ENCODE measurements around the gene BTBD16. TPM values are rescaled to one million over a fixed set of nuclear protein-coding genes. Genes with fewer than 3 reads are reported as not detected.

BTBD16 gene
- total and polyA plus RNA-seq, 2 of the 13 experiments (the other 11 are each of a cell fraction or from before 2014, with no cell fraction given): 5.0 to 11.9 TPM

DNA sequence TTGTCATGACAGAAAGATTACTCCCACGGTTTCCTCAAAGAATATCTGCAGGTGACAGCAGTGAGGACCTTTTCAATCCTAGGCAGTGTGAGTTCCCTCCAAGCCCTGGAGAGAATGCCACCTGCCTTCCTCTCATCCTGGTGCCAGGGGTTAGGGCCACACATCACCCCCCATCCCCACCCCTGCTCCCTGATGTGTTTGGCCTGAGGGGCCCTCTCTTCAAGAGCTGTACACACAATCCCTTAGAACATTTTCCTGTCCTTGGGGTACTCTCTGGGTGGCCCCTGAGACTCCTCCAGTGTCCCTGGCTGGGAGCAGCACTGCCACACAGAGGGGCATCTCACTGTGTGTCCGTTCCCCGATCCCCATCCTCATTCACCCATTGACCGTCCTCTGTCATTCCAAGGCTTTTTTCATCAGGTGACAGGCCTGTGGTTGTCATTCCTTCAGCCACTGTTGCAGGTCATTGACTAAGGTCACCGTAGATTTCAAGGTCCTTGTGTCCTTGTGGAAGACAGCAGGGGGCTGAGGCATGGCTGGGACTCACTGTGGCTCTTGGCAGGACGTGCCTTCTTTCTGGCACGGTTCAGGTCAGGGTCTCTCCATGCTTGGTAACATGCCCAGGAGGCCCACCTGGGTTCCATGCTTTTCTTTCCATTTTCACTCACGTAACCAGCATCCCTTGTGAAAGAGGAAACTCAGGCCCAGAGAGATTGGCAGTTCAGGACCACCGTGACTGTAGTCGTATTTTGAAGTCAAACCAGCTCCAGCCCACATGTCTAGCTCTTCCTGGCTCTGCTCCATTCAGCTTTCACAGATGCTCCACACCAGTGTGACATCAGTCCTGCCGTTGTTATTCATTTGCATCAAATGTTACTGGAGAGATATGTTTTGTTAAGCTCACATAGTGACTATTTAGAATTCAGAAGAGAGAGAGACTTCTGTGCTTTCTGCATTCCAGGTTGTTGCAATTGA, 26.8 kb upstream of the BTBD16 start:
- intact Hi-C loops (cut with micrococcal nuclease; ENCODE audit: unreplicated experiment): no loop called here
- CTCF ChIA-PET (ENCODE audit: low intra/inter-chr PET ratio, low total read pairs): no interaction called here
- TF ChIP-seq, protein P1, sequence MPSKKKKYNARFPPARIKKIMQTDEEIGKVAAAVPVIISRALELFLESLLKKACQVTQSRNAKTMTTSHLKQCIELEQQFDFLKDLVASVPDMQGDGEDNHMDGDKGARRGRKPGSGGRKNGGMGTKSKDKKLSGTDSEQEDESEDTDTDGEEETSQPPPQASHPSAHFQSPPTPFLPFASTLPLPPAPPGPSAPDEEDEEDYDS (CRISPR knock-in tag; IDR thresholded peaks at IDR 0.05): no peak
- TF ChIP-seq ZFP36L1 (CRISPR knock-in tag; IDR thresholded peaks at IDR 0.05): no peak
- no peak for TF ChIP-seq RBM39 (IDR thresholded peaks at IDR 0.05; ENCODE audit: low read depth, low read length, poor library complexity, severe bottlenecking)
- TF ChIP-seq ZNF616 (CRISPR knock-in tag; IDR thresholded peaks at IDR 0.05; ENCODE audit: low read depth): no peak
- TF ChIP-seq, protein P2, sequence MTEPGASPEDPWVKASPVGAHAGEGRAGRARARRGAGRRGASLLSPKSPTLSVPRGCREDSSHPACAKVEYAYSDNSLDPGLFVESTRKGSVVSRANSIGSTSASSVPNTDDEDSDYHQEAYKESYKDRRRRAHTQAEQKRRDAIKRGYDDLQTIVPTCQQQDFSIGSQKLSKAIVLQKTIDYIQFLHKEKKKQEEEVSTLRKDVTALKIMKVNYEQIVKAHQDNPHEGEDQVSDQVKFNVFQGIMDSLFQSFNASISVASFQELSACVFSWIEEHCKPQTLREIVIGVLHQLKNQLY (CRISPR knock-in tag; IDR thresholded peaks at IDR 0.05): no peak
- TF ChIP-seq, protein P3, sequence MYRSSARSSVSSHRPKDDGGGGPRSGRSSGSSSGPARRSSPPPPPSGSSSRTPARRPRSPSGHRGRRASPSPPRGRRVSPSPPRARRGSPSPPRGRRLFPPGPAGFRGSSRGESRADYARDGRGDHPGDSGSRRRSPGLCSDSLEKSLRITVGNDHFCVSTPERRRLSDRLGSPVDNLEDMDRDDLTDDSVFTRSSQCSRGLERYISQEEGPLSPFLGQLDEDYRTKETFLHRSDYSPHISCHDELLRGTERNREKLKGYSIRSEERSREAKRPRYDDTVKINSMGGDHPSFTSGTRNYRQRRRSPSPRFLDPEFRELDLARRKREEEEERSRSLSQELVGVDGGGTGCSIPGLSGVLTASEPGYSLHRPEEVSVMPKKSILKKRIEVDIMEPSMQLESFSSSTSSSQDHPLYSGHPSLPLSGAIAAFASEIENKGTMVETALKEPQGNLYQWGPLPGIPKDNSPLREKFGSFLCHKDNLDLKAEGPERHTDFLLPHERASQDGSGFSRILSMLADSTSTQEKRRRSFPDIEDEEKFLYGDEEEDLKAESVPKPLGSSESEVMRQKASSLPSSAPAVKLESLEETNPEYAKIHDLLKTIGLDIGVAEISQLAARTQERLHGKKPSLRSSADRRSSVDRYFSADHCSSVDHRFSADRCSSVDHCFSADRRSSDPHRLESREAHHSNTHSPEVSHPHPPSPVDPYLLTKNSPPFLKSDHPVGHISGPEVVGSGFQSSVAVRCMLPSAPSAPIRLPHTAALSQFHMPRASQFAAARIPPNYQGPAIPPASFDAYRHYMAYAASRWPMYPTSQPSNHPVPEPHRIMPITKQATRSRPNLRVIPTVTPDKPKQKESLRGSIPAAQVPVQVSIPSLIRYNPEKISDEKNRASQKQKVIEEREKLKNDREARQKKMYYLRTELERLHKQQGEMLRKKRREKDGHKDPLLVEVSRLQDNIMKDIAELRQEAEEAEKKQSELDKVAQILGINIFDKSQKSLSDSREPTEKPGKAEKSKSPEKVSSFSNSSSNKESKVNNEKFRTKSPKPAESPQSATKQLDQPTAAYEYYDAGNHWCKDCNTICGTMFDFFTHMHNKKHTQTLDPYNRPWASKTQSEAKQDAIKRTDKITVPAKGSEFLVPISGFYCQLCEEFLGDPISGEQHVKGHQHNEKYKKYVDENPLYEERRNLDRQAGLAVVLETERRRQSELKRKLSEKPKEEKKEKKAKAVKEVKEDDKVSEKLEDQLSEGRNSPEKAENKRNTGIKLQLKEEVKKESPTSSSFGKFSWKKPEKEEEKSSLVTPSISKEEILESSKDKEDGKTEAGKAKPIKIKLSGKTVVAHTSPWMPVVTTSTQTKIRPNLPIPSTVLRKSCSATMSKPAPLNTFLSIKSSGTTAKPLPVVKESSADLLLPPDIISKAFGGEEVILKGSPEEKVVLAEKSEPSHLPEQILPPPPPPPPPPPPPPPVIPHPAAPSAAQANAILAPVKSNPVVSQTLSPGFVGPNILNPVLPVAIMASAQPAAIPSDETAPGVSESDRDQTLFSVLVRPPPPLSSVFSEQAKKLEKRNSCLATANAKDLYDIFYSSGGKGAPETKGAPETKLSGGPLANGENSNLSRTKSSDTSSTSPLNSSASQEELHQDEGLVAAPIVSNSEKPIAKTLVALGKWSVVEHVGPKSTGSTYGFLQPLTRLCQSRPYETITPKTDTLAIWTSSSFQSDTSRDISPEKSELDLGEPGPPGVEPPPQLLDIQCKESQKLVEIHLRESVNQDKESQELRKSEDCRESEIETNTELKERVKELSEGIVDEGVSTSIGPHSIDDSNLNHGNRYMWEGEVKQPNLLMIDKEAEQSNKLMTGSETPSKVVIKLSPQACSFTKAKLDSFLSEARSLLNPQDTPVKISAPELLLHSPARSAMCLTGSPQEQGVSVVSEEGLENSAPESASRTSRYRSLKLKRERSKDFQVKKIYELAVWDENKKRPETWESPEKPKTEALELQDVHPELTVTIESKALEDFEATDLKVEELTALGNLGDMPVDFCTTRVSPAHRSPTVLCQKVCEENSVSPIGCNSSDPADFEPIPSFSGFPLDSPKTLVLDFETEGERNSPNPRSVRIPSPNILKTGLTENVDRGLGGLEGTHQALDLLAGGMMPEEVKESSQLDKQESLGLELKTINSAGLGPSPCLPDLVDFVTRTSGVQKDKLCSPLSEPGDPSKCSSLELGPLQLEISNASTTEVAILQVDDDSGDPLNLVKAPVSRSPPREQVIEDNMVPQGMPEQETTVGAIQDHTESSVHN (CRISPR knock-in tag; IDR thresholded peaks at IDR 0.05): no peak
- TF ChIP-seq ETV6 (CRISPR knock-in tag; conservative IDR thresholded peaks at IDR 0.05): no peak
- TF ChIP-seq MTF2 (CRISPR knock-in tag; IDR thresholded peaks at IDR 0.05; ENCODE audit: borderline replicate concordance): no peak
- TF ChIP-seq SMAD3 (CRISPR knock-in tag; IDR thresholded peaks at IDR 0.05): no peak
- TF ChIP-seq PTBP1 (IDR thresholded peaks at IDR 0.05; ENCODE audit: low read depth, low read length, poor library complexity, severe bottlenecking): no peak
- TF ChIP-seq, protein P4, sequence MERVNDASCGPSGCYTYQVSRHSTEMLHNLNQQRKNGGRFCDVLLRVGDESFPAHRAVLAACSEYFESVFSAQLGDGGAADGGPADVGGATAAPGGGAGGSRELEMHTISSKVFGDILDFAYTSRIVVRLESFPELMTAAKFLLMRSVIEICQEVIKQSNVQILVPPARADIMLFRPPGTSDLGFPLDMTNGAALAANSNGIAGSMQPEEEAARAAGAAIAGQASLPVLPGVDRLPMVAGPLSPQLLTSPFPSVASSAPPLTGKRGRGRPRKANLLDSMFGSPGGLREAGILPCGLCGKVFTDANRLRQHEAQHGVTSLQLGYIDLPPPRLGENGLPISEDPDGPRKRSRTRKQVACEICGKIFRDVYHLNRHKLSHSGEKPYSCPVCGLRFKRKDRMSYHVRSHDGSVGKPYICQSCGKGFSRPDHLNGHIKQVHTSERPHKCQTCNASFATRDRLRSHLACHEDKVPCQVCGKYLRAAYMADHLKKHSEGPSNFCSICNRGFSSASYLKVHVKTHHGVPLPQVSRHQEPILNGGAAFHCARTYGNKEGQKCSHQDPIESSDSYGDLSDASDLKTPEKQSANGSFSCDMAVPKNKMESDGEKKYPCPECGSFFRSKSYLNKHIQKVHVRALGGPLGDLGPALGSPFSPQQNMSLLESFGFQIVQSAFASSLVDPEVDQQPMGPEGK (CRISPR knock-in tag; IDR thresholded peaks at IDR 0.05): no peak

More for the DNA sequence above, 26.8 kb upstream of the BTBD16 start:
- no peak overlapping the region for H3K4me2 ChIP-seq (ENCODE audit: low read depth, low read length)
- DNase-seq (ENCODE audit: low spot score): no peak
- H3K27ac ChIP-seq (ENCODE audit: extremely low read length, insufficient read depth, low read length): no peak overlapping the region
- POLR2A ChIA-PET: no interaction called here
- no peak overlapping the region for H3K9ac ChIP-seq (ENCODE audit: insufficient read depth, low read depth, low read length)
- no peaks in the 10 kb centered on the region for H4K20me1 ChIP-seq (ENCODE audit: insufficient read depth, low read length)
- no peak for ATAC-seq
- in situ Hi-C loops (cut with HindIII; ENCODE audit: extremely low pct_ligation_motif_present, low pct_unique_long_range_greater_than_20kb): no loop called here
- FAIRE-seq: no peak
- H3K27me3 ChIP-seq (ENCODE audit: control insufficient read depth in 1 of 2, insufficient read depth in 2 of 2, low read length in 2 of 2): no peaks in the 10 kb centered on the region
- no peaks in the 10 kb centered on the region for H3K4me1 ChIP-seq (ENCODE audit: insufficient read depth, low read length)
- no peak overlapping the region for H3K4me3 ChIP-seq (replicated peaks in 1 of 3; ENCODE audit: insufficient read depth in 1 of 3, low read depth in 2 of 3, low read length in 3 of 3)
- BruUV-seq (replicated peaks): no TSS peak
- 94% methylated on average over 11 of the region's 11 CpGs for WGBS (ENCODE audit: low lambda C conversion rate)
- no peak overlapping the region for H2AFZ ChIP-seq (ENCODE audit: low read length)
- H3K9me3 ChIP-seq (ENCODE audit: low read length): no peaks in the 10 kb centered on the region
- peaks cover 11 to 24% of the 10 kb centered on the region in 2 experiments for H3K36me3 ChIP-seq (replicated peaks in 1 of 2; ENCODE audit: control insufficient read depth in 1 of 2, insufficient read depth in 2 of 2, low read length in 2 of 2)
- H3K79me2 ChIP-seq (ENCODE audit: insufficient read depth, low read length): no peaks in the 10 kb centered on the region

Data from HepG2 (cell line).